HG03196 (cell line): ENCODE data around the gene CCDC88C.
"Not testable (repeated sequence)": the region's sequence is repeated elsewhere in the genome, so short reads cannot be mapped to it uniquely, and the experiment has no call there.

Experiments
- ATAC-seq: cut with Tn5 transposase; IDR thresholded peaks from one replicate; pipeline ENCODE4 v1.9.1; 2021; ENCODE audit not compliant: unreplicated experiment

Gene CCDC88C

DNA sequence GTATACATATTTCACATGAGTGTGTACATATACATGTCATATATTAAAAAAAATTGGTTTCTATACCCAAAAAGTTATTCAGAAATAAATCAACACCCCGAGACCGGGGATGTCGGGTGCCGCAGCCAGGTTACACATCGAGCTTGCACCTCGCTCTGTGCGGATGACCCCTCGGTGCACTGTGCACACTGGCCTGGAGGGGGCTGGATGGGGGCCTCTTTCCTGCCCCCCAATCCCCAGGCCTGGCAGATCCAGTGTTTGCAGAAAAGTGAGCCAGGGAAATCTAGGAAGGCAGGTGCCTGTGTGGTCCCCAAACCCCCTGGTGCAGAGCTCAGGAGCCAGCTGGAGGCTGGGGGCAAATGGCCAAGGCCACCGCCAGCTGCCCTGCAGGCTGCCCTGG is 146.0 kb downstream of the CCDC88C start:
- no peak for ATAC-seq

DNA sequence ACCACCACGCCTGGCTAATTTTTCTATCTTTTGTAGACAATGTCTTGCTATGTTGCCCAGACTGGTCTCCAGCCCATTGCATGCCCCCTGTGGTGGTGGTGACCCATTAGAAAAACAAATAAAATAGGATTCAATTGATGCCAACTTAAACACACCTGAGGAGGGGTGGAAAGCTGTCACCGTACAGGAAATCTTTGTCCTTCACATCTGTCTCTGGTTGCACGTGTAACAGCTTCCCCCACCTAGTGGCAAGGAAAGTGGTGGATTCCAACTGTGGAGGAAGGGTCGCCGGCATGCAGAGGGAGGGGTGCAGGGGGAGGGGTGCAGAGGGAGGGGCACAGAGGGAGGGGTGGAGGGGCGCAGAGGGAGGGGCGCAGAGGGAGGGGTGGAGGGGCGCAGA is 147.0 kb downstream of the CCDC88C start:
- ATAC-seq: no peak

DNA sequence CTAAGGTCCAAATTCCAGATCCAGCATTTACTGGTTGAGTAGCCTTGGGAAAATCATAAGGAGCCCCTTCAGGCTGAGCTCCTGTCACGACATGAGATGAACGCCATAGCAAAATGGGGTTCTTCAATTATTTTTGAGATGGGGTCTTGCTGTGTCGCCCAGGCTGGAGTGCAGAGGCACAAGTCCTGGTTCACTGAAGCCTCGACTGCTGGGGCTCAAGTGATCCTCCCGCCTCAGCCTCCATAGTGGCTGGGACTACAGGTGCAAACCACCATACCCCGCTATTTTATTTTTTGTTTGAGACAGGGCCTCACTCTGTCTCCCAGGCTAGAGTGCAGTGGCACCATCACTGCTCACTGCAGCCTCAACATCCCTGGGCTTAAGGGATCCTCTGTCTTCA is 147.4 kb downstream of the CCDC88C start:
- no peak for ATAC-seq

DNA sequence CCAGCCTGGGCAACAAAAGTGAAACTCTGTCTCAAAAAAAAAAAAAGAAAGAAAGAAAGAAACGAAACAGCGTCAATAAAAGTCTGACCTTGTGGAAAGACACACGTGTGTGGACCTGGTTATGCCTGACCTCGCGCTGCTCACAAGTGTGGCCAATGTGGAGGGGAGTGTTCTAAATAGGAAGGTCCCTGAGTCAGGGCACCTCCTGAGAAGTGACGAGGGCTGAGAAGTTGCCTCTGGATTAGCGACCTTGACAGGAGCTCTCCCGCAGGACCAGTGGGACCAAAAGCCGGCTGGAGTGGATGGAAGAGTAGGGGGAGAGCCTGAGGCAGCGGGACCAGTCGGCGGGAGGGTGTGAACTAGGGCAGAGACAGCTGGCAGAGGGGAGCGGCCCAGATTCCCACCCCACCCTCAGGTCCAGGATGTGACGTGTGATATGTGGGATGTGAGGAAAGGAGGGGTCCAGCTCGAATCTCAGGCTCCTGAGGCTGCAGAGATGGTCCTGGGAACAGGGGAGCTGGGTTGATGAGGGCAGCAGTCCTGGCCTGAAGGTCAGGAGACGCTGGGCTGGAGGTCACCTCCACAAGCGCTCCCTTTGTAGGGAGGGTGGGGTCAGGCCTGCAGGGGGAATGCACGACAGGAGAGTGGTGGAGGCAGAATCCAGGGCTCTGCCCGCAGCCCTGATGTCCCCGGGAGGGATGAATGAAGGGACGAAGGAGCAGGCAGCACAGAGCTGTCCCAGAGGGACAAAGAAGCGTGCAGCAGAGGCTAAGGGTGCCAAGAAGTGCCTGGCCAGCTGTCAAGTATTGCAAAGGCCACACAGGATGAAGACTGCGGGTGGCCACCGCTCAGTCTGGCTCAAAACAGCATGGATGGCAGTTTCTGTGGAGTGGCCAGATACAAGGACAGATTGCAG is 148.3 kb downstream of the CCDC88C start:
- no peak for ATAC-seq

DNA sequence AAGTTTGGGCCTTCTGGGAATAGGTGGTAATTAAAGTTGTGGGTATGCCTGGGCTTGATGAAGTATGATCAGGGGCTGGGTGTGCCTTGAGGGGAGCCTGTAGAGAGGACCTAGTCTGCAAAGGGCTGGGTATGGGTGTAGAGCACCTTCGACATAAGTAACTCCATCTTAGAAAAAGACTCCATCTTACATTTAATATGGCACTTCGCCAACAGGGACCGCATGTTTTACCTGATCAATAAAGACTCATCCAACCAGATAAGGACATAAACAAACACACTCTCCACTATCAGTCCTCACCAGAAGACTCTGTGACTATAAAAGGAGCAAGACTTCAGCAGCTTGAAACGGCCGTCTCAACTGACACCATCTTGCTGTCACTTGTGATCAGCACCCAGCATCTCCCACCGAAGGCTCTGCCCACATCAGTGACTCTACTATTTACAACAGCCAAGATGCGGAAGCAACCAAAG is 149.6 kb downstream of the CCDC88C start:
- ATAC-seq: no peak

DNA sequence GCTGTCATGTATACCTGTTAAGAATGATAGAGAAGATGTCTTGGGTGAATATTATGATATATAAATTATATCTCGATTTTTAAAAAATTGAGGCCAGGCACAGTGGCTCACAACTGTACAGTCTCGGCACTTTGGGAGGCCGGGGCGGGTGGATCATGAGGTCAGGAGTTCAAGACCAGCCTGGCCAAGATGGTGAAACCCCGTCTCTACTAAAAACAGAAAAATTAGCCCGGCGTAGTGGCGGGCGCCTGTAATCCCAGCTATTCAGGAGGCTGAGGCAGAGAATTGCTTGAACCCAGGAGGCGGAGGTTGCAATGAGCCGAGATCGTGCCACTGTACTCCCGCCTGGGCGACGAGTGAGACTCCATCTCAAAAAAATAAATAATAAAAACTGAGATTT is 151.3 kb downstream of the CCDC88C start:
- not testable (repeated sequence) for ATAC-seq

DNA sequence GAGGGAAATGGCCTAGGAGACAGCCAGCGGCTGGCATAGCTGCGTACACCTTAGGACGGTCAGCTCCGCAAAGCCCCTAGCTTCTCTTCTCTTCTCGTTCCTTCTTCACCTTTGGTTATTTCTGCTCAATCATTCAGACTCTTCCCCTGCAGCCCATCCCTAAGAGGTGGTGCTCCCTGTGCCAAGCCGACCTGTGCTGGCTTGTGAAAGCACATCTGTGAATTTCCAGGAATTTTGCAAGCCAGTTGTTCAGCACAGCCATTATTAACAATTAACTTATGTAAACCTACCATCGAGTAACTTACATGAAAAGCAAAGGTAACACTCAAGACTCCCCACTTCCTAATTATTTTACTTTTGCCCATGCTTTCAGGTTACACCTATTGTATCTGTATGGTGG is 152.2 kb downstream of the CCDC88C start:
- no peak for ATAC-seq

DNA sequence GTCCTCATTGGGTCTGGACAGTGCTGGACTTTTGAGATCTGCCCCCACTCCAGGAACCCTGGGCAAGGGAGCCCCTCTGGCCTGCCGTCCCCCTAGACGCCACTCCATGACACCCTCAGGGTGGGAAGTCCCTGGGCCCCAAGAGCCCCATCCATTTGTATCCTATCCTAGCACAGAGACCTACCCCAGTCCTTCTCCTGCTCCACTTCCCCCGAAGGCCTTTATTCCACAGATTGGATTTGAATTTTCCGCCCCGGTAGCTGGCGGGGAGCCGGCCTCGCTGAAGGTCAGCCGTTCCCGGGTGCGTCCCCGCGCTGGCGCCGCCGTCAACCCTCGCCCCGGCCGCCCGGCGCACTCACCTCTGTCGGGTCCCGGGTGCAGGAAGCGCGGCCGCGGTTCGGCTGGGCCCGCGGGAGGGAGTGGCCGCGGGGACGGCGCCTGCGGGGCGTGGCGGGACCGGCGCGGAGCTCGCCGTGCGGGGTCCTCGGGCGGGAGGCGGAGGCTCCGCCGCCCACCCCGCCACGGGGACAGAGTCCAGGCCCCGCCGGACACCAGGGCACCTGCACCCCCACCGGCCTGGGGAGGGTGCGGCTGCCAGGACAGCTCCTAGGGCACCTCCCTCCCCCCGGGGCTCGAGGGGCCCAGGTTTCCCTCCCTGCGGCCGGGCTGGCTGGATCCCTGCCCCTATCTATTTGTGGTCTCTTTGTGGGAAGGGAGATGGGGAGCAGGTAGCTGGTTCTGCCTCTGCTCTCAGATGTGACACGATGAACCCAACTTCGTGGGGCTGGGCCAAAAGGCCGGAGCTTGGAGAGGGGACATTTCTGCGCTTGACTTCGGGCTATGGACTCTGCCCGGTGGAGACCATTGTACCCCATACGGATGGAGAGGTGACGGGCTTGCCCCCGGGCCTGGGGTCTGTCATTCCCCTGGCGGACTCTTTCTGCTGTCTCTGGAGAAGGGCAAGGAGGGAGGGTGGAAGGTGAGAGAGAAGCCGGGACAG is 153.2 kb downstream of the CCDC88C start:
- ATAC-seq: no peak

DNA sequence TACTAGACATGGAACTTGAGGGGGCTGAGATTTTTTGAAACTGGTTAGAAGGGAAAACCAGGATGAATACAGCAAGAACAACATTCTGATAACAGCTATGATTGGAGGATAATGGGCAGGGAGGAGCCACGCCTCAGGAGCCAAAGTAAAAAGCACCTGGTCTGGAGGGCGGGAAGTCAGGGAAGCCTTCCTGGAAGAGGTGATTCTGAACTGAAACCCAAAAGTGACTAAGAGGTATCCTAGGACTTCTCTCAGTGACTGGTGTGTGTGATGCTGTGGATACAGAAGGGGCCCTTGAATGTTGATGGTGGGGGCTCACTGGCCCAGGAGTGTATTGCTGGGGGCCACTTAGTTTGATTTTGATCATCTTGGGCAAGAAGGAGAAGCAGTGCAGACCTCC is 154.3 kb downstream of the CCDC88C start:
- ATAC-seq: no peak

DNA sequence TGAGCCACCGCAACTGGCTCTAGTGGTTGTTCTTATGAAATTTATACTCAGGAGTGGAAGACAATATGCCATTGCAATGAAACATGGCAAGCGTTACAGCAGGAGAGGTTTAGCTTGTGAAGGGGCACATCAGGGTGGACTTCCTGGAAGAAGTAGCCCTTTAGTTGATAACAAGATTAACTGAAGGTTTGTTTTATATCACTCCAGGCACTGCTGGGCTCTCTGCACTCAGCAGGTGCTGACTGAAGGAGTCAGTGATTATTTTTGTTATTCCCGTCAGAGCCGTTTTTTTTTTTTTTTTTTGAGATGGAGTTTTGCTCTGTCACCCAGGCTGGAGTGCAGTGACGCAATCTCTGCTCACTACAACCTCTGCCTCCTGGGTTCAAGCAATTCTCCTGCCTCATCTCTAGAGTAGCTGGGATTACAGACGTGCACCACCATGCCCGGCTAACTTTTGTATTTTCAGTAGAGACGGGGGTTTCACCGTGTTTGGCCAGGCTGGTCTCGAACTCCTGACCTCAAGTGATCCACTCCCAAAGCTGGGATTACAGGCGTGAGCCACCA is 155.6 kb downstream of the CCDC88C start:
- ATAC-seq: no peak

DNA sequence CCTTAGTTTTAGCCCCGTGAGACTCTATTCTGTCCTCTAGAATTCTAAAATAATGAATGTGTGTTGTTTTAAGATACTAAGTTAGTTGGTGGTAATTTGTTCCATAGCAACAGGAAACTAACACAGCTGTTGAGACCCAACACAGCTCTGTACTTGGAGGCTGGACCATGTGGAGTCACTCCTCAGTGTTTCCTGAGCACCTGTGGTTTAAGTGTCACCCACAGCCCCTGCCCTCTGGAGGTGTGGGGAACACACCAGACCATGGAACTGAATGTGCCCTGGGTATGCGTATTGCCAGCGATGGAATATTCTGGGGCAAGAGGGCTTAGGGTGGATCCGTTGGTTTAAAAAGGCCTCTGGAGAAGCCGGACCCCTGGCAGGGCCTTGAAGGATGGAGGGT is 156.5 kb downstream of the CCDC88C start:
- no peak for ATAC-seq

DNA sequence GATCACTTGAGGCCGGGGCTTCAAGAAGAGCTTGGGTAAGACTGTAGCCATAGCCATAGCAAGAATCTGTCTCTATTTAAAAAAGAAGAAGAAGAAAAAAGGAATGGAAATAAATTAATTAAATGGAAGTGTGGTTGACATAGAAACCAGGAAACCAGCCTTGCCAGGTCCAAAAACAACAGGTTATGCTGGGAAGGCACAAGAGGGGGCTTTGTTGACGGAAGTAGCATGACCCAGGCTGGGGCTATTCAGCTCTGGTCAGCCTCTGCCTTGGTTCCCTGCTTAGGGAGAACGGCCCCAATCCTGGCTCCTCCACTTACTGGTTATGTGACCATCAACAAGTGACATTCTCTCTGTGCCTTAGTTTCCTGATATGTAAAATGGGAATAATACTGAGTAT is 158.7 kb downstream of the CCDC88C start:
- no peak for ATAC-seq

DNA sequence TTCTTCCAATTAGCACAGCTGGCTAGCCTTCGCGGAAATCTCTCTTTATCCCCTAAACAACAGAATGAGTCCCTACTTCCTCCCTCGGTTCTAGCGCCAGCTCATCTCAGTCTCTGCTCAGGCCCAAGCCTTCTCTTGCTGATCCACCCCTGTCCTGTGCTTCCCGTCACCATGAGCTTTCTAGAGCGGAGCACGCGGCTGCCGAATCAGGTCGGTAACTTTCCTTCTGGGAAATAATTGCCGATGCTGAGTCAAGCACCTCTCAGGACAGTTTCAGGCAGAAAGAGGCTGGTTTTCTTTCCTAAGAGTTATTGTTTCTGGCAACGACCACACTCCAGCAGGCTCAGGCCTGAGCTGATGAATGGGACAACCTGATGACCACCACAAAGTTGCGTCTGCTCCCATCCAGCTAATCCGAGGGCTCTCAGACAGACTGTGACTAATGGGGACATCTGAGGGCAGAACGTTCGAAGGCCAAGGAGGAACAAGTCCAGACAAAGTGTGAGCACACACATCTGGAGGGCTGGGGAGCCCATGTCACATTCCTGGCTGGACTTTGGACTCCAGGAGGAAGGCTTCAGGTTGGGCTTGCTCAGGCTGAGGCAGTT is 159.5 kb downstream of the CCDC88C start:
- ATAC-seq: no peak

DNA sequence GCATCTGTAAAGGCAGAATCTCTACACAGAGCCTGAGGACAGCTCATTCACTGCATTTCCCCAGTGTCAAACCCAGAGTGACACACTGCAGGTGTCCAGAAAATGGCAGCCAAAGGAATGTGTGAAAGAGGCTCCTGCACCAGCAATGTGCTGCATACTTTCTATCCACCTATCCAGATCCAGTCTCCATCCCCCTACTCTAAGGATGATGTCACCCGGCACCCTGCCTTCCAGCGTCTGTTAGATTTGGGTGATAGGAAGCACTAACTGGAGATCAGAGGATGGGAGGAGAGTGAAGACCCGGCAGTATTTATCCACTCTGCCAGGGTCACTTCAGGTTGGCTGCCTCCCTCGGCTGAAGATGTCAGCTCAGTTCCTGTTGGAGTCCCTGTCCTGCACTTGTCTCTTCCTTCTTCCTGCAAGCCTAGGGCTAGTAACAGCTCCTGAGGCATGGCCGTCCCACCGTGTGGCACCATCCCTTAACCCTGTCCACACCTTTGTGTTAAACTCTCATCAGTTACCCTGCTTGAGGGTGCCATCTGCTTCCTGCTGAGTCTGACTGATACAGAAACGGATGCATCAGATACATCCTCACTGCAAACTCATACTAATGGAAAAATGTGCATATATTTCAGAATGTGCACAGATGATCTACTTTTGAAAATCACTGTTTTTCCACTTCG is 160.2 kb downstream of the CCDC88C start:
- ATAC-seq: no peak

DNA sequence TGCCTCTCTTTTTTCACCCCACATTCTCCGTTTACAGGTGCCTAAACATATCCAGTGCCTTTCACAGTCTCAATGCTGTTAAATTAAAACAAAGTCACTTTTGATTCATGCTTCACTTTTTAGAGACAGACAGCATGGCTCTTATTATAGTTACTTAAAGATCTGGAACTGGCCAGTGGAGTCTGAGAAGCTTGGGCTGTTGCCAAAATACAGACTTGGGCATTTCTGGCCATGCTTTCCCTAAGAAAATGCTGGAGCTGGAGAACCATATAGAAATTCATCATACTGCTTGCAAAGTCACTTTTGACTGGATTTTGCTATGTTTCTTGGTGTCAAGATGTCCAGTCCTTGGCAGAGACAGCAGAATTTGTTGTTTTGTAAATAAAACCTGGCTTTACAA is 161.0 kb downstream of the CCDC88C start:
- no peak for ATAC-seq

DNA sequence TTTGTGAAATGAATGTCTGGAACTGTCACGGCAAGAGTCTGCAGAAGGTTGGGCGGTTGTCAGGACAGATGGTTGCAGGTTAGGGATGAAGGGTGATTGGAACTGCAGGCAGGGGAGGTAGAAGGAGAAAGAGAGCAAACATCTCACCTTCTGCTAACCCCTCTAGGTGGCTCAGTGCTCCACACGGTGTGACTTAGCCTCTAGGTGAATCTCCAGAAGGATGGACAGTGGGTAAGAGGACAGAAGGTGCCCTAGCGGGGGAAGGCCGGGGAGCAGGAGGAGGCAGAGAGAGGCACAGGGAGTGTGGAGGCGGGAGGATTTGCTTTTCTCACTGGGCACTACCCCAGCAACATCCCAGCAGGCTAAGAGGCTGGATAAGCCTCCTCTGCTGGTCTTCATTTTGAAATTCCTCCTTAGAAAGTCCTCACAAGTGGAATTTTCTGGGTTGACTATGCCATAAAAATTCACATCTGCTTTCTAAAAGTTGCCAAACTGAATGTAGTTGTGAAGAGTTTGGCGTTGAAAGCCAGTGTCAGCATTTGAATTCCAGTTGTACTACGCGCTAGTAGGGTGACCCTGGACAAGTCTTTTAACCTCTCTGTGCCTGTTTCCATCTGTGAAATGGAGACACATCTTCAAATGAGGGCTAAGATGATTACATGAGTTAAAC is 162.5 kb downstream of the CCDC88C start:
- ATAC-seq: no peak

DNA sequence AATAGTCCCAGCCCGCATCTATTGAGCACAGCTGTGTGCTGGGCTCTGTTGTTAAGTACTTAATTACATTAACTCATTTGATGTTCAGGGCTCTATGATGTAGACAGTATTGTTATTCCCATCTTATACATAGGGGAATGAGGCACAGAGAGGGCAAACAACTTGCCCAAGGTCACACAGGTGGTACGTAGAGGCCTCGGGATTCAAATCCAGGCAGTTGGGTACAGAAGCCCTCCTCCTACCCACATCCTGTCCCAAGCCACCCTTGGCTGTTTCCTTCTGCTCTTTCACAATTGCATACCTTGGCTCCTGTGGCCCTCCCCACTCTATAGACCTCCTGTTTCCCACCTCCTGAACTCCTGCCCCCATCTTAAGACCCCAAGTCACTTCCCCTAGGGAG is 163.2 kb downstream of the CCDC88C start:
- no peak for ATAC-seq

DNA sequence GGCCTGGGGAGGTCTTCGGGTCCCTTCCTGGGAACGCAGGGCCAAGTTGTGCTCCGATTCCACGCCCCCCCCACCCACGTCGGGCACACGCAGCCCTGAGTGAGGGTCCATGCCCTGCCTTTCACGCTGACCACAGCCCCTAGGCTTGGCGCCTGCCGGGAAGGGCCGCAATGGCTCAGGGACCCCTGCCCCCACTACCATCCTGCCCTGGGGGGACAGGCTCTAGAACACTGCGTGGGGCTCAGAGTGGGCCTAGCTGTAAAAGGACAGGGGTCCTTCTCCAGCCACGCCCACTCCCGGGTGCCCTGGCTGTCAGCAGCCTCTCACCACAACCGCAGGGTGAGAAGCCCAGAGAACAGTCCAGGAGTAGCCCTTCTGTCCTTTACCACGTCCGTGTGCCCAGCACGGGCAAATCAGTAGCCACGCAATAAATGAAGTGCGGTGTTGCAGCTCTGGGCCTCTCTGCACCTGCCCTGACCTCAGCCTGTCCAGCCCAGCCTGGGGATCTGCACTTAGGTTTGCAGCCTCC is 163.8 kb downstream of the CCDC88C start:
- no peak for ATAC-seq
